Stimulated activated naive CD4-positive, alpha-beta T cell treated with Interleukin-2 at 50 U/mL for 16 hours (primary cell): ENCODE results near the gene HLA-DRB1.
"Not testable (repeated sequence)": the region's sequence is repeated elsewhere in the genome, so short reads cannot be mapped to it uniquely, and the experiment has no call there.

Experiments
- DNase-seq: peaks from one replicate; lab custom pipeline; 2025; lab: John Stamatoyannopoulos, UW

The HLA-DRB1 gene

GRCh38 chr6:32559747-32560146 lies 29.9 kb downstream of the HLA-DRB1 start:
- DNase-seq: no peak

- DNase-seq: no peak
These were observed 31.1 kb downstream of the HLA-DRB1 start for GRCh38 chr6:32558426-32559057.

GRCh38 chr6:32554116-32554965 lies 35.3 kb downstream of the HLA-DRB1 start:
- DNase-seq: no peak

- DNase-seq: no peak
These were observed 36.5 kb downstream of the HLA-DRB1 start for GRCh38 chr6:32553037-32553742.

- no peak for DNase-seq
These were observed 38.2 kb downstream of the HLA-DRB1 start for GRCh38 chr6:32551410-32551809.

GRCh38 chr6:32539839-32540238 lies 49.8 kb downstream of the HLA-DRB1 start:
- no peak for DNase-seq

- not testable (repeated sequence) for DNase-seq
These were observed 59.2 kb downstream of the HLA-DRB1 start for GRCh38 chr6:32530431-32530793.

- DNase-seq: no peak
These were observed 59.8 kb downstream of the HLA-DRB1 start, which contains the start of gene HLA-DRB5 for GRCh38 chr6:32529697-32530430. TSS of gene HLA-DRB5 (minus strand) at chr6:32530287. CDS start at chr6:32530224, 63 bp downstream.
